Measurements from ENCODE around the gene SP6.

SP6 gene

GRCh38 chr17:47852113-47852949, 1.4 kb upstream of the SP6 start:
- no peak for DNase-seq

- no peak for DNase-seq
Observed at GRCh38 chr17:47851764-47852112, 775 bp upstream of the SP6 start.

- no peak for DNase-seq
Observed at GRCh38 chr17:47850373-47850691, 631 bp downstream of the SP6 start.

GRCh38 chr17:47848198-47848513, 2.8 kb downstream of the SP6 start:
- no peak for DNase-seq

- DNase-seq, result no peak
Observed at GRCh38 chr17:47847341-47848197, 3.4 kb downstream of the SP6 start.

GRCh38 chr17:47846716-47847340, 4.1 kb downstream of the SP6 start:
- DNase-seq, result no peak

- DNase-seq, result no peak
Observed at GRCh38 chr17:47845716-47846075, 5.3 kb downstream of the SP6 start.

- no peak for DNase-seq
Observed at GRCh38 chr17:47844814-47845715, 5.9 kb downstream of the SP6 start.

- DNase-seq, result no peak
Observed at GRCh38 chr17:47844227-47844626, 6.7 kb downstream of the SP6 start.

GRCh38 chr17:47843391-47843730, 7.6 kb downstream of the SP6 start:
- no peak for DNase-seq

- no peak for DNase-seq
Observed at GRCh38 chr17:47841488-47842291, 9.3 kb downstream of the SP6 start.

- peak; percentile 87 for DNase-seq
Observed at GRCh38 chr17:47840742-47841487, 10.0 kb downstream of the SP6 start, which contains the start of gene SCRN2. Gene SCRN2 (minus strand): TSS chr17:47841273. CDS start chr17:47840843, 430 bp downstream.

- DNase-seq, result no peak
Observed at GRCh38 chr17:47840001-47840741, 10.8 kb downstream of the SP6 start.

- DNase-seq, result no peak
Observed at GRCh38 chr17:47839071-47839470, 11.9 kb downstream of the SP6 start.

- DNase-seq, result no peak
Observed at GRCh38 chr17:47838636-47839035, 12.3 kb downstream of the SP6 start.

GRCh38 chr17:47837401-47838039, 13.4 kb downstream of the SP6 start:
- DNase-seq, result no peak

GRCh38 chr17:47836601-47837000, 14.4 kb downstream of the SP6 start:
- DNase-seq, result no peak

- DNase-seq, result no peak
Observed at GRCh38 chr17:47834756-47835155, 16.2 kb downstream of the SP6 start.

- DNase-seq, result no peak
Observed at GRCh38 chr17:47831934-47832327, 19.0 kb downstream of the SP6 start.
